HepG2 (cell line): ENCODE results near the gene PLPPR3. TPM values are rescaled to one million over a fixed set of nuclear protein-coding genes. Genes with fewer than 3 reads are reported as not detected.

Experiments used
- AGO2 ChIP-seq: fragments of 200-400 bp; formaldehyde crosslinking; optimal IDR thresholded peaks from 2 replicates; pipeline ENCODE3; 2017; ENCODE audit warnings: mild to moderate bottlenecking, low read depth, low read length, moderate library complexity
- ARNT2 ChIP-seq: sonication (generic); formaldehyde crosslinking; IDR thresholded peaks from 2 replicates; pipeline ENCODE4 v1.8.0; 2022; ENCODE audit warnings: mild to moderate bottlenecking, low read depth, missing genetic modification reagents, moderate library complexity
- CBFB ChIP-seq: sonication (generic); formaldehyde crosslinking; IDR thresholded peaks from 2 replicates; pipeline ENCODE4 v1.4.0; 2020; ENCODE audit warnings: missing genetic modification reagents
- EEA1 ChIP-seq: sonication (generic); formaldehyde crosslinking; IDR thresholded peaks from 2 replicates; pipeline ENCODE4 v1.5.1; 2020; ENCODE audit warnings: mild to moderate bottlenecking, missing genetic modification reagents, borderline replicate concordance
- ELF4 ChIP-seq: sonication (generic); formaldehyde crosslinking; IDR thresholded peaks from 2 replicates; pipeline ENCODE4 v1.5.0; 2020; ENCODE audit warnings: missing genetic modification reagents, mild to moderate bottlenecking, moderate library complexity, borderline replicate concordance
- HHEX ChIP-seq: IDR thresholded peaks from 2 replicates; pipeline ENCODE4 v1.6.1; 2016; ENCODE audit warnings: control low read depth
- HMG20A ChIP-seq: IDR thresholded peaks from 2 replicates; pipeline ENCODE4 v1.6.1; 2016; ENCODE audit warnings: borderline replicate concordance
- JUNB ChIP-seq: sonication (generic); formaldehyde crosslinking; IDR thresholded peaks from 2 replicates; pipeline ENCODE4 v1.8.0; 2022; ENCODE audit warnings: missing genetic modification reagents, mild to moderate bottlenecking, borderline replicate concordance
- MAF1 ChIP-seq: sonication (generic); formaldehyde crosslinking; IDR thresholded peaks from 2 replicates; pipeline ENCODE4 v1.5.0; 2020; ENCODE audit warnings: missing genetic modification reagents, borderline replicate concordance
- MAFK ChIP-seq, 2 experiments: IDR thresholded peaks in 1 of 2; conservative IDR thresholded peaks in 1 of 2; 2 replicates each; pipeline ENCODE4 v1.6.1; 2011; ENCODE audit warnings: improper control_type of control experiment in 2 of 2, low read length in 2 of 2
- NCOR1 ChIP-seq: fragments of 200-600 bp; sonication (generic); IDR thresholded peaks from 2 replicates; pipeline ENCODE4 v1.7.0; 2017; ENCODE audit warnings: antibody characterized with exemption, low read length, borderline replicate concordance
- PRMT3 ChIP-seq: sonication (generic); formaldehyde crosslinking; IDR thresholded peaks from 2 replicates; pipeline ENCODE4 v1.8.1; 2022; ENCODE audit warnings: low read depth, mild to moderate bottlenecking, moderate library complexity, missing genetic modification reagents, borderline replicate concordance
- RCOR2 ChIP-seq: IDR thresholded peaks from 2 replicates; pipeline ENCODE4 v1.6.1; 2016; ENCODE audit warnings: missing biosample characterization, missing genetic modification reagents
- SAFB2 ChIP-seq: sonication (generic); formaldehyde crosslinking; IDR thresholded peaks from 2 replicates; pipeline ENCODE4 v1.5.1; 2020; ENCODE audit warnings: missing genetic modification reagents, low read depth, mild to moderate bottlenecking, borderline replicate concordance
- SOX13 ChIP-seq, 3 experiments: fragments of 450-650 bp in 1 of 3; sonication (generic) in 1 of 3; formaldehyde crosslinking in 1 of 3; IDR thresholded peaks in 2 of 3; conservative IDR thresholded peaks in 1 of 3; 2 replicates each; pipeline versions ENCODE4 v1.5.0 to v1.6.1; 2016 to 2020; ENCODE audit warnings: antibody characterized with exemption in 1 of 3, mild to moderate bottlenecking in 1 of 3, missing compliant biosample characterization in 1 of 3, missing genetic modification reagents in 1 of 3, moderate library complexity in 1 of 3
- TGIF2 ChIP-seq: IDR thresholded peaks from 2 replicates; pipeline ENCODE4 v1.6.1; 2016; ENCODE audit warnings: control low read depth, missing compliant biosample characterization
- TRIM24 ChIP-seq: sonication (generic); formaldehyde crosslinking; IDR thresholded peaks from 2 replicates; pipeline ENCODE4 v1.8.0; 2022; ENCODE audit warnings: mild to moderate bottlenecking, missing genetic modification reagents
- ZBTB21 ChIP-seq: sonication (generic); formaldehyde crosslinking; IDR thresholded peaks from 2 replicates; pipeline ENCODE4 v1.4.0; 2020; ENCODE audit warnings: missing genetic modification reagents
- ZNF224 ChIP-seq: sonication (generic); formaldehyde crosslinking; IDR thresholded peaks from 2 replicates; pipeline ENCODE4 v1.5.0; 2020; ENCODE audit warnings: mild to moderate bottlenecking, missing genetic modification reagents
- ZNF446 ChIP-seq: sonication (generic); formaldehyde crosslinking; IDR thresholded peaks from 2 replicates; pipeline ENCODE4 v1.5.0; 2020; ENCODE audit warnings: mild to moderate bottlenecking, missing genetic modification reagents
- ZNF546 ChIP-seq: sonication (generic); formaldehyde crosslinking; conservative IDR thresholded peaks from 2 replicates; pipeline ENCODE4 v1.8.1; 2023; ENCODE audit warnings: mild to moderate bottlenecking, missing genetic modification reagents
- ZNF713 ChIP-seq: sonication (generic); formaldehyde crosslinking; IDR thresholded peaks from 2 replicates; pipeline ENCODE4 v1.4.0; 2020; ENCODE audit warnings: mild to moderate bottlenecking, missing genetic modification reagents
- ZNF747 ChIP-seq: sonication (generic); formaldehyde crosslinking; IDR thresholded peaks from 2 replicates; pipeline ENCODE4 v1.8.1; 2023; ENCODE audit warnings: missing genetic modification reagents, mild to moderate bottlenecking, borderline replicate concordance
- polyA plus RNA-seq, 8 experiments: library from polyadenylated mRNA; depleted of rRNA in 3 of 8; stranded (reverse) in 7 of 8; unstranded in 1 of 8; fragments of >200 nt; fragmentation: Illumina TruSeq in 4 of 8; extraction: Trizol in 4 of 8; gene quantifications; 2 replicates each; pipeline versions ENCODE4 v1.2.1 to v1.2.3, GENCODE V29; 2011 to 2016; ENCODE audit warnings: low read depth in 4 of 8, missing spikeins in 1 of 8, mixed read lengths in 1 of 8; ENCODE audit not compliant: insufficient read depth in 1 of 8
- total RNA-seq, 5 experiments: library from RNA; depleted of rRNA; stranded (reverse); fragments of >200 nt; fragmentation: Illumina TruSeq; extraction: Trizol; gene quantifications; 2 replicates each; pipeline ENCODE4 v1.2.3, GENCODE V29; 2016; ENCODE audit warnings: low read depth in 1 of 5
- TF ChIP-seq, protein P1 (sequence below): sonication (generic); formaldehyde crosslinking; IDR thresholded peaks from 2 replicates; pipeline ENCODE4 v1.4.0; 2020; ENCODE audit warnings: missing genetic modification reagents, borderline replicate concordance
- TF ChIP-seq, protein P2 (sequence below): sonication (generic); formaldehyde crosslinking; IDR thresholded peaks from 2 replicates; pipeline ENCODE4 v1.4.0; 2020; ENCODE audit warnings: mild to moderate bottlenecking, missing genetic modification reagents

PLPPR3 gene
- total and polyA plus RNA-seq, 2 of the 13 experiments (the other 11 are each of a cell fraction or from before 2014, with no cell fraction given): 0.07 to 0.16 TPM

GRCh38 chr19:782185-782877 is 39.4 kb downstream of the PLPPR3 start (continued):
- TF ChIP-seq, protein P1, sequence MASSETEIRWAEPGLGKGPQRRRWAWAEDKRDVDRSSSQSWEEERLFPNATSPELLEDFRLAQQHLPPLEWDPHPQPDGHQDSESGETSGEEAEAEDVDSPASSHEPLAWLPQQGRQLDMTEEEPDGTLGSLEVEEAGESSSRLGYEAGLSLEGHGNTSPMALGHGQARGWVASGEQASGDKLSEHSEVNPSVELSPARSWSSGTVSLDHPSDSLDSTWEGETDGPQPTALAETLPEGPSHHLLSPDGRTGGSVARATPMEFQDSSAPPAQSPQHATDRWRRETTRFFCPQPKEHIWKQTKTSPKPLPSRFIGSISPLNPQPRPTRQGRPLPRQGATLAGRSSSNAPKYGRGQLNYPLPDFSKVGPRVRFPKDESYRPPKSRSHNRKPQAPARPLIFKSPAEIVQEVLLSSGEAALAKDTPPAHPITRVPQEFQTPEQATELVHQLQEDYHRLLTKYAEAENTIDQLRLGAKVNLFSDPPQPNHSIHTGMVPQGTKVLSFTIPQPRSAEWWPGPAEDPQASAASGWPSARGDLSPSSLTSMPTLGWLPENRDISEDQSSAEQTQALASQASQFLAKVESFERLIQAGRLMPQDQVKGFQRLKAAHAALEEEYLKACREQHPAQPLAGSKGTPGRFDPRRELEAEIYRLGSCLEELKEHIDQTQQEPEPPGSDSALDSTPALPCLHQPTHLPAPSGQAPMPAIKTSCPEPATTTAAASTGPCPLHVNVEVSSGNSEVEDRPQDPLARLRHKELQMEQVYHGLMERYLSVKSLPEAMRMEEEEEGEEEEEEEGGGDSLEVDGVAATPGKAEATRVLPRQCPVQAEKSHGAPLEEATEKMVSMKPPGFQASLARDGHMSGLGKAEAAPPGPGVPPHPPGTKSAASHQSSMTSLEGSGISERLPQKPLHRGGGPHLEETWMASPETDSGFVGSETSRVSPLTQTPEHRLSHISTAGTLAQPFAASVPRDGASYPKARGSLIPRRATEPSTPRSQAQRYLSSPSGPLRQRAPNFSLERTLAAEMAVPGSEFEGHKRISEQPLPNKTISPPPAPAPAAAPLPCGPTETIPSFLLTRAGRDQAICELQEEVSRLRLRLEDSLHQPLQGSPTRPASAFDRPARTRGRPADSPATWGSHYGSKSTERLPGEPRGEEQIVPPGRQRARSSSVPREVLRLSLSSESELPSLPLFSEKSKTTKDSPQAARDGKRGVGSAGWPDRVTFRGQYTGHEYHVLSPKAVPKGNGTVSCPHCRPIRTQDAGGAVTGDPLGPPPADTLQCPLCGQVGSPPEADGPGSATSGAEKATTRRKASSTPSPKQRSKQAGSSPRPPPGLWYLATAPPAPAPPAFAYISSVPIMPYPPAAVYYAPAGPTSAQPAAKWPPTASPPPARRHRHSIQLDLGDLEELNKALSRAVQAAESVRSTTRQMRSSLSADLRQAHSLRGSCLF (CRISPR knock-in tag): no peak
- TF ChIP-seq ELF4 (CRISPR knock-in tag) (0 out of 2 replicates have a peak, but pooled peaks have one; percentile 57), TRIM24 (CRISPR knock-in tag) (no peak), TGIF2 (CRISPR knock-in tag) (no peak), CBFB (no peak), ZBTB21 (CRISPR knock-in tag) (no peak), MAFK (conservative IDR thresholded peaks at IDR 0.05 in 1 of 2, IDR thresholded peaks at IDR 0.05 in 1 of 2; ENCODE audit: low read length in 2 of 2) (no peak), ARNT2 (CRISPR knock-in tag) (no peak; the same call in 1 of the 2 replicates), EEA1 (CRISPR knock-in tag) (no peak), SOX13 (IDR thresholded peaks at IDR 0.05) (no peak), SOX13 (CRISPR knock-in tag; conservative IDR thresholded peaks at IDR 0.05 in 1 of 2, IDR thresholded peaks at IDR 0.05 in 1 of 2) (peak in 1 of 2 experiments; percentile 88; a peak in 2 of 4 replicates), ZNF747 (CRISPR knock-in tag) (no peak), MAF1 (CRISPR knock-in tag) (no peak), JUNB (CRISPR knock-in tag) (no peak), ZNF713 (no peak), ZNF546 (CRISPR knock-in tag) (no peak), PRMT3 (no peak), AGO2 (no peak), HMG20A (CRISPR knock-in tag) (no peak), ZNF224 (CRISPR knock-in tag) (no peak), SAFB2 (no peak), NCOR1 (peak; percentile 19; the same call in 1 of the 2 replicates), ZNF446 (CRISPR knock-in tag) (no peak), HHEX (CRISPR knock-in tag) (no peak), RCOR2 (CRISPR knock-in tag) (peak; percentile 80)
- TF ChIP-seq, protein P2, sequence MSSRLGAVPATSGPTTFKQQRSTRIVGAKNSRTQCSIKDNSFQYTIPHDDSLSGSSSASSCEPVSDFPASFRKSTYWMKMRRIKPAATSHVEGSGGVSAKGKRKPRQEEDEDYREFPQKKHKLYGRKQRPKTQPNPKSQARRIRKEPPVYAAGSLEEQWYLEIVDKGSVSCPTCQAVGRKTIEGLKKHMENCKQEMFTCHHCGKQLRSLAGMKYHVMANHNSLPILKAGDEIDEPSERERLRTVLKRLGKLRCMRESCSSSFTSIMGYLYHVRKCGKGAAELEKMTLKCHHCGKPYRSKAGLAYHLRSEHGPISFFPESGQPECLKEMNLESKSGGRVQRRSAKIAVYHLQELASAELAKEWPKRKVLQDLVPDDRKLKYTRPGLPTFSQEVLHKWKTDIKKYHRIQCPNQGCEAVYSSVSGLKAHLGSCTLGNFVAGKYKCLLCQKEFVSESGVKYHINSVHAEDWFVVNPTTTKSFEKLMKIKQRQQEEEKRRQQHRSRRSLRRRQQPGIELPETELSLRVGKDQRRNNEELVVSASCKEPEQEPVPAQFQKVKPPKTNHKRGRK (CRISPR knock-in tag): no peak
